GM21529 (cell line): ENCODE measurements around the gene CHRNB4.
"Not testable (repeated sequence)": the region's sequence is repeated elsewhere in the genome, so short reads cannot be mapped to it uniquely, and the experiment has no call there.

ENCODE experiments used
- ATAC-seq: cut with Tn5 transposase; IDR thresholded peaks from one replicate; pipeline ENCODE4 v1.9.1; 2021; ENCODE audit not compliant: unreplicated experiment

CHRNB4 gene

DNA sequence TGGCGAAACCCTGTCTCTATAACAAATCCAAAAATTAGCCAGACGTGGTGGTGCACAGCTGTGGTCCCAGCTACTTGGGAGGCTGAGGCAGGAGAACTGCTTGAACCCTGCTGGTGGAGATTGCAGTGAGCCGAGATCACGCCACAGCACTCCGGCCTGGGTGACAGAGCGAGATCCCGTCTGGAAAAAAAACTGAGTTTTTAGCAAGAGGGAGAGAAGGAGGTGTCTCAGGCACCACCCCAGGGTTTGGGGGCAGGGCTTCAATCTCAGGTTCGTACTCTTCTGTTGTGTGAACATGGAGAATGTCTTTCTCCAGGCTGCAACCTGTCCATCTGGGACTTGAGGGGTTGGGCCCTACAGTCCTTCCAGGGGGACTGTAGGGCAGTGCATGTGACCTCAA is 22.9 kb downstream of the CHRNB4 start:
- ATAC-seq = no peak

DNA sequence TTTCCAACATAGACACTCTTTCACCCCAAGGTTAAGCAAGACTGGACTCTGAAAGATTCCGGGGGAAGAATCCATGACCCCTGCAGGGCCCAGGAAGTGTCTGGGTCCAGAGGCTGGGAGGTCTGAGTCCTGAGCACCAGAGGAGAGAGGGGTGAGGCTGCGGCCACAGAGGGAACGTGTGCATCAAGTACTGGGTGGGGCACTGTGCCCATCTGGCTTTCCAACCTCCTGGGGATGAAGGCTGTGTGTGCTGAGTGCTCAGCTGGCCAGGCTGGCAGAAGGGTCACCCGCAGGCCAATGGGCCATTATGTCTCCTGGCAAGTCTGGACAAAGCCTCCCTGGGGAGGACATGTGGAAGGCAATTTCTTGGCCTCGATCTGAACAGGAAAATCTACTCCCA is 23.5 kb downstream of the CHRNB4 start:
- no peak for ATAC-seq

DNA sequence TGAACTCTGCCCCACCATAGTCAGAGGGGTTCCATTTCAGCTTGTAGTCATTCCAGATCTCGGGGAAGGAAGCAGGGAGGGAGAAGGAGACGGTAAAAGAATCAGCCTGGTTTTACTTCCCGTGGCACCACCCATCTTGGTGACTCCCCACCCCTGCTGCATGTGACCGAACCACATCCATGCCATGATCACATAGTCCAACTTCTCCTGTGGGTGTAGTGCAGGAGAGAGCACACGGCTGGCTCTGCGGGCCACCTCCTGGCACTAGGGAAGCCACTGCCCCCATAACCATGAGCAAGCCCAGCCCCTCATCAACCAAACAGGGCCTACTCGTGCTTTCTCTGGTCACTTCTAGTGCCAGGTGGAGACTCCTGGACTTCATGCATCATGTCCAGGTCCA is 23.9 kb downstream of the CHRNB4 start:
- no peak for ATAC-seq

DNA sequence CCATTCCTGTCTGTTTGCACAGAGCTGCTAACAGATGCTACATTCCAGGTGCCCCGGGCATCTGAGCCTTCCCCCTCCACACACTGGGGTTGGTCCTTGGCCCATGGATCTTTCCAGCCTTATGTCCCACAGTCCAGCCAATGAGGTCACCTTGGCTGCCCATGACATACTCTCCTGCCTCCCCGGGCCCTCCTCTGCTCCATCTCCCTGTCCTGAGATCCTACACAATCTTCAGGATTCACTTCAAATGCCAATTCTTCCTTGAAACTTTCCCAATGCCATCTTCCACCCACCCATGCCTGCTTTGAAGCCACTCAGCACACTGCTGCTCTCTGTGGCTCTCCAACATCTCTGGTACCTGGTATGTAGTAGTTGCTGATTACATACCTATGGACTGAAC is 24.5 kb downstream of the CHRNB4 start:
- ATAC-seq = no peak

DNA sequence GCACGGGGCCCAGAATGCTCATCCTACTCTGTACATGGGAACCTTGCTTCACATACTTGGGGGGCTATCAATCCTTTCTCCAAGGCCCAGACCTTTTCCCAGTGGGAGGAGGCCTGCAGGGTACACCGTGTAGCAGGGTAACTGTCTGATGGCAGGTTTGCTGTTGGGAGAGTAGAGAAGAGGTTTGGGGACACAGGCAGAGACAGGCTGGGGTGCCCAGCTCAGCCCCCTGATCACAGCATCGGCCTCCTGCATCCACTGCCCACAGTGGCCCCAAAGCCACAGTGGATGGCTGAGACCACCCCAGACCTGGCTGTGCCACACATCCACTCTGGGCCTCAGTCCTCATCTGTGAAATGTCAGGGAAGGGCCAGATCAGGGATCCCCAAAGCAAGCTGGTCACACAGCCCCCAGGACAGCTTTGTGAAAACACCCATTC is 25.8 kb downstream of the CHRNB4 start:
- ATAC-seq = no peak

DNA sequence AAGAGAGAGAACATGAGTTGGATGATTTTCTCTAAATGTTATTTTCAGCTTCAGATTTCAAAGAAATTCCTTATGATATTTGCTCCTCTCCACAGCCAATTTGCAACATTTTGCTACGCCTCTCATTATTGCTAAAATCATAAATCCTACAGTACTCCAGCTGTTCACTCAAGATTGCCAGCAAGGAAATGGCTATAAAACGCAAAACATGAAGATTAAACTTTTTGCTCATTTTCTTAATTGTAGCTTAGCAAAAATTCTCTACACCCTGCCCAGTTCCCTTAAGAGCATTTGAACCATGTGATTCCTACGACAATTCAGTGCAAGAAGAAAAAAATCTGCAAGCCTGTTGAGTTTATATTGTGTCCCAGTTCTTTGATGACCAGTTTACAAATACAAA is 27.0 kb downstream of the CHRNB4 start:
- no peak for ATAC-seq

DNA sequence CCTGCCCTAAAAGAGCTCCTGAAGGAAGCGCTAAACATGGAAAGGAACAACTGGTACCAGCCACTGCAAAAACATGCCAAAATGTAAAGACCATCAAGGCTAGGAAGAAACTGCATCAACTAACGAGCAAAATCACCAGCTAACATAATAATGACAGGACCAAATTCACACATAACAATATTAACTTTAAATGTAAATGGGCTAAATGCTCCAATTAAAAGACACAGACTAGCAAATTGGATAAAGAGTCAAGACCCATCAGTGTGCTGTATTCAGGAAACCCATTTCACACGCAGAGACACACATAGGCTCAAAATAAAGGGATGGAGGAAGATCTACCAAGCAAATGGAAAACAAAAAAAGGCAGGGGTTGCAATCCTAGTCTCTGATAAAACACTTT is 31.5 kb downstream of the CHRNB4 start:
- ATAC-seq = not testable (repeated sequence)

DNA sequence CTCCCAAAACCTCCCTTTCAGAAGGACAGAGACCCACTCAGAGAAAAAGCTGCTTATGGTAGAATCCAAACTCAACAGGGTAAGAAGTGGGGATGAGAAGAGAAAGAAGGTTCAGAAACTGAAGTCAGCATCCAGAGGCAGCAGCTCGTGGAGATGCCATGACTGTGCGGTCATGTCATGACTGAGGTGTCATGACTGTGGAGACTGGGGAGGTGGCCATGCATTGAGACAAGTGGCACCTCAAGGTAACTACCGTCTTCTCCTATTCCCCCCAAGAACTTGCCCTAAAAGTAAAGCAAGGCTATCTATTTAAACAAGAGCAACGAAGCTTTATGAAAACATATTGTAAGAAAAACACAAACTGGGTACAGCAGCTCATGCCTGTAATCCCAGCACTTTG is 35.3 kb downstream of the CHRNB4 start:
- ATAC-seq = no peak

DNA sequence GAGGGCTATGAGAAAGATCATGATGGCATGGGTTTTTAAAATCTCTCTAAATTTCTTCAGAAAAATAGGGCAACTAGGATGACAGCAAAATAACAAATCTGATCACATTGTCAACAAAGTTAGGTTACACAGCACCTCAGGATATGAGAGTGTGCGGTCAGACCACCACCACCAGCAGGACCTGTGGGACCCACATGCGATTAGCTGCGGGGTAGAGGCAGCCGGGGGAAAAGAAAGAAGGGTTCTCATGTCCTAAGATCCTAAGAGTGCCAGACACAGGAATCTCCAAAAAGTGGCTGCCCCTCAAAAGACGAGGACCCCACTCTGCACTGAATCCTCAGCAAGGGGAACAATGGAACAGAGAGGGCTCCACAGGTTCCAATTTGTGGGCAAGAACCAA is 35.8 kb downstream of the CHRNB4 start:
- ATAC-seq = no peak

DNA sequence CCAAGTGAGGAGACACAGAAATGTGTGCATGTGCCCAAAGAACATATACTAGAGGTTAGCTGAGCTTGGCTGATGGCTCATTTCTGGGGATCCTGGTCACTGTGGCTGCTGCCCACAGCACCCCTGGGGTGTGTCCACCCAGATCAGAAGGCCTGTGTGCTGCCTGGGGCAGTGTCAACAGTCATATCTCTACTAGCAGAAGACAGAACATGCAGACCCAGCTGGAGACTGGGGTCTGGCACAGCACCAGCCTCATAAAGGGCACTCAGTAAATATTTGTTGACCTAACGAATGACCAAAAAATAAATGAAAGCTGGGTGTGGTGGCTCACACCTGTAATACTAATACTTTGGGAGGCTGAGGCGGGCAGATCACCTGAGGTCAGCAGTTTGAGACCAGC is 36.6 kb downstream of the CHRNB4 start:
- ATAC-seq = no peak

DNA sequence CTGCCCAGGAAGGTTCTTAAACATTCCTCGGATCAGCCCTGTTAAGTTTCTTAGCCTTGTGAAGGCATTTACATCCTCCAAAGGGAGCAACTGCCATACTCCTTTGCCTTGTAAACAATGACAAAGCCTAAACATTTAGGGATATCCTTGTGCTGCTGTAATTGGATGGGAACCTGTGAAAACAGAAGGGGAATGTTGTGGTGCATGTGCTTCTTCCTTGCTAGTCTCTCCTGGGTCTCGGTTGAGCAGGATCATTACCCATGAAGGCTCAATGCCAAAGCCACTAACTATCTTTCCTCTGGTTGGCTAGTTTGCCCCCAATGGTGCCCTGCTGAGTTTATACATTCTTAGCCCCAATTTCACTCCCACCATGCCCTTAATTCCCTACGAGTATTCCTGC is 37.5 kb downstream of the CHRNB4 start:
- ATAC-seq = no peak

DNA sequence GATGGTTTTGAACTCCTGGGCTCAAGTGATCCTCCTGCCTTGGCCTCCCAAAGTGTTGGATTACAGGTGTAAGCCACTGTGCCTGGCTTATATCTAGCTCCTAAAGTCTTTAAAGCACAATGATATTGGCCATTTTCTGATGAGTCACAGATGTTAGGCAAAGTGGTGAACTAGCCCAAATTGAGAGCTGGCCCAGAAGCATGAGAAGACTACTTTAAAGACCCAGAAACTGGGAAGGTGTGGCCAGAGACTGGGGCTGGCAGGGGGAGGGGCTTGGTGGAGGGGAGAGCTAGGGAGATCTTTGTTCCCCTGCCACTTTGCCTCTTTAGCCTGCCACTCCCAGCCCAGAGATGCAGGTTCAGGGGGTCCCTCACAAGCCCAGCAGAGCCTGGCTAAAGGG is 41.8 kb downstream of the CHRNB4 start:
- no peak for ATAC-seq

DNA sequence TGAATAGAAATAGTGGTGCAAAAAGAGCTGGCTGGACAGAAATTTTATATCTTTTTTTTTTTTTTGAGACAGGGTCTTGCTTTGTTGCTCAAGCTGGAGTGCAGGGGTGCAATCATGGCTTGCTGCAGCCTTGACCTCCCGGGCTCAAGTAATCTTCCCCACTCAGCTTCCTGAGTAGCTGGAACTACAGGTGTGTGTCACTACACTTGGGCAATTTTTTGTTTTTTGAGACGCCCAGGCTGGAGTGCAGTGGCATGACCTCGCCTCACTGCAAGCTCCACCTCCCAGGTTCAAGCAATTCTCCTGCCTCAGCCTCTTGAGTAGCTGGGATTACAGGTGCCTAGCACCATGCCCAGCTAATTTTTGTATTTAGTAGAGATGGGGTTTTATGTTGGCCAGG is 42.7 kb downstream of the CHRNB4 start:
- ATAC-seq = no peak

DNA sequence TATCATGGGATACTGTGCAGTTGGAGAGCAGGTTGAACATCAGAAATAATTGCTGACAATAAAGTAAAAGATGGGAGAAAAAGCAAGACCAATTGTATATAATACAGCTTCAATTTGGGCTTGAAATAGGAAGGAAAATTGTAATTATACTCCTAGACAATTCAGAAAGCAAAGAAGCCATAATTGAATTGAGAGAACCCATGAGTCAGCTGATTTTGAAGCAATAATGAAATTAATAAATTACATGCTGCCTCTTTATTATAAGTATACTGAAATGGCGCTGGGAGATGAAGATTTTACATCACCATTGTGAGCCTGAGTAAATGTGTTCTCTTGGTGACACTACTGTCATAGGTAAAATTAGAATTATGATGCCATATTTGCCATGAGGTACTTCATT is 43.4 kb downstream of the CHRNB4 start:
- no peak for ATAC-seq

DNA sequence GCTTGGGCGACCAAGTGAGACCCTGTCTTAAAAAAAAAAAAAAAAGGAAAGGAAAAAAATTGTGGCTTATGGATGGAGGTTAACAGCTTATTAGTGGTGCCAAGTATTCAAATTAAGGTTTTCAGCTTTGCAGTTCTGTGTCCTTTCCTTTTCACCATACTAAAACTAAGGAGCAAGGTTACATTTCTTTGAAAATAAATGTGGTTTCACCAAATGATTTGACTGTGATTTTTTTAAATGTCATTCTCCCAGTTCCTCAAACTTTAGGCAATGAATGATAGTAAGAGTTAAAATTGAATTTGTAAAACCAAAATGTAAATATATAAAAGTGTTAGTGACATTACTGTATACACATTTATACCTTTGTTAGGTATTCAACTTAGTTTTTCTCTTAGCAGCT is 66.1 kb downstream of the CHRNB4 start:
- no peak for ATAC-seq
